HEK293T (cell line): ENCODE results near the gene ACVR1C.

Experiments
- CTCF ChIA-PET: fragments of 350-600 bp; formaldehyde crosslinking; extraction: SDS; loops from one replicate; lab custom pipeline; 2021; ENCODE audit warnings: antibody characterized with exemption, inconsistent platforms; lab: Yijun Ruan, JAX
- POLR2A ChIA-PET: fragments of 350-600 bp; formaldehyde crosslinking; extraction: SDS; loops from one replicate; lab custom pipeline; 2020; ENCODE audit warnings: antibody characterized with exemption, inconsistent platforms; lab: Yijun Ruan, JAX
- DNase-seq: peaks from one replicate; pipeline ENCODE4 v3.0.0; 2012; ENCODE audit warnings: mixed read lengths; ENCODE audit errors: extremely low spot score
- ARNT ChIP-seq: fragments of 450-650 bp; IDR thresholded peaks from 2 replicates; pipeline ENCODE4 v1.6.1; 2017; ENCODE audit warnings: mild to moderate bottlenecking
- BHLHE40 ChIP-seq: fragments of 450-650 bp; IDR thresholded peaks from 2 replicates; pipeline ENCODE4 v1.6.1; 2016; ENCODE audit warnings: mild to moderate bottlenecking, moderate library complexity, borderline replicate concordance
- CTBP1 ChIP-seq: fragments of 450-650 bp; IDR thresholded peaks from 2 replicates; pipeline ENCODE4 v1.6.1; 2016; ENCODE audit warnings: borderline replicate concordance
- ELF4 ChIP-seq: fragments of 450-650 bp; IDR thresholded peaks from 2 replicates; pipeline ENCODE4 v1.6.1; 2017; ENCODE audit warnings: antibody characterized with exemption
- FOXA1 ChIP-seq: fragments of 450-650 bp; IDR thresholded peaks from 2 replicates; pipeline ENCODE4 v1.6.1; 2016; ENCODE audit warnings: mild to moderate bottlenecking
- FOXK2 ChIP-seq: fragments of 450-650 bp; IDR thresholded peaks from 2 replicates; pipeline ENCODE4 v1.6.1; 2016; ENCODE audit warnings: mild to moderate bottlenecking
- FOXM1 ChIP-seq: fragments of 450-650 bp; IDR thresholded peaks from 2 replicates; pipeline ENCODE4 v1.6.1; 2017; ENCODE audit warnings: mild to moderate bottlenecking, borderline replicate concordance
- HDGF ChIP-seq: fragments of 450-650 bp; IDR thresholded peaks from 2 replicates; pipeline ENCODE4 v1.6.1; 2017; ENCODE audit warnings: antibody characterized with exemption, borderline replicate concordance
- L3MBTL2 ChIP-seq: fragments of 450-650 bp; conservative IDR thresholded peaks from 2 replicates; pipeline ENCODE4 v1.6.1; 2016; ENCODE audit warnings: mild to moderate bottlenecking
- LEF1 ChIP-seq: fragments of 450-650 bp; IDR thresholded peaks from 2 replicates; pipeline ENCODE4 v1.6.1; 2017; ENCODE audit warnings: mild to moderate bottlenecking, borderline replicate concordance
- NFRKB ChIP-seq: fragments of 450-650 bp; IDR thresholded peaks from 2 replicates; pipeline ENCODE4 v1.6.1; 2016; ENCODE audit warnings: mild to moderate bottlenecking, moderate library complexity
- SP1 ChIP-seq: fragments of 450-650 bp; IDR thresholded peaks from 2 replicates; pipeline ENCODE4 v1.6.1; 2017
- SUZ12 ChIP-seq: fragments of 450-650 bp; IDR thresholded peaks from 2 replicates; pipeline ENCODE4 v1.6.1; 2016; ENCODE audit warnings: mild to moderate bottlenecking
- TARDBP ChIP-seq: fragments of 450-650 bp; IDR thresholded peaks from 2 replicates; pipeline ENCODE4 v1.6.1; 2016
- ZNF384 ChIP-seq: fragments of 450-650 bp; IDR thresholded peaks from 2 replicates; pipeline ENCODE4 v1.6.1; 2016
- TF ChIP-seq, protein P1 (sequence below): fragments of 450-650 bp; IDR thresholded peaks from 2 replicates; pipeline ENCODE4 v1.6.1; 2016

The ACVR1C gene

DNA sequence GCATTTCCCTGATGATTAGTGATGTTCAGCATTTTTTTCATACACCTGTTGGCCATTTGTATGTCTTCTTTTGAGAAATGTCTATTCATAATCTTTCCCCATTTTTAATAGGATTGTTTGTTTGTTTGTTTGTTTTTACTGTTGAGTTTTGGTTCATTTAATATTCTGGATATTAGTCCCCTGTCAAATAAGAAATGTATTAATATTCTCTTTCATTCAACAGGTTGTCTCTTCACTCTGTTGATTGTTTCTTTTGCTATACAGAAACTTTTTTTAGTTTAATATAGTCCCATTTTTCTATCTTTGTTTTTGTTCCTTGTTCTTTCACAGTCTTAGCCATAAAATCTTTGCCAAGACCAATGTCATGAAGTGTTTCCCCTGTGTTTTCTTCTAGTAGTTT, 22.1 kb downstream of the ACVR1C start:
- DNase-seq, result no peak
- ChIA-PET CTCF (no interaction called here), POLR2A (no interaction called here)
- TF ChIP-seq L3MBTL2, result no peak
- no peak for TF ChIP-seq FOXA1
- TF ChIP-seq ARNT, result no peak
- no peak for TF ChIP-seq LEF1
- no peak for TF ChIP-seq FOXM1
- no peak for TF ChIP-seq SP1
- TF ChIP-seq FOXK2, result no peak
- TF ChIP-seq ZNF384, result no peak
- no peak for TF ChIP-seq ELF4
- TF ChIP-seq TARDBP, result no peak

DNA sequence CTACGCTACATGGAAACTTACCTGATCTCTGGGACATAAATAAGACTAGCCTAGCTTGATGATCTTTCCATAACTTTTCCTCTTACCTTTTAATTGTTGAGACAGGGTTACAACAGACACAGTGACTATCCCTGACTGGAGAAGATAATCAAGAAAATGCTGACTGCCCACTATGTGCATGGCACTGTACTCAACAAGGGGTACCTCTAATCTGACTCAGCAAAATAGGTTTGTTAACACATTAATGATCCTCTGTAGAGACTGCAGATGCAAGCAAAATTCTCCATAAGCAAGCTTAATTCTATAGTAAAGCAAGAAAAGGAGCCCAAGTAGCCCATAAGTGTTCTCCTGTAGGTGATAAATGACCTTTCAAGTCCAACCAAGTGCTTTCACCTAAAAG, 25.5 kb downstream of the ACVR1C start:
- POLR2A ChIA-PET, result no interaction called here
- TF ChIP-seq FOXA1 (no peak), NFRKB (no peak), SP1 (no peak), BHLHE40 (no peak), CTBP1 (no peak), ELF4 (no peak), LEF1 (no peak), L3MBTL2 (no peak), ZNF384 (no peak), FOXK2 (no peak), ARNT (no peak), TARDBP (no peak), SUZ12 (no peak), FOXM1 (no peak), HDGF (no peak)
- TF ChIP-seq, protein P1, sequence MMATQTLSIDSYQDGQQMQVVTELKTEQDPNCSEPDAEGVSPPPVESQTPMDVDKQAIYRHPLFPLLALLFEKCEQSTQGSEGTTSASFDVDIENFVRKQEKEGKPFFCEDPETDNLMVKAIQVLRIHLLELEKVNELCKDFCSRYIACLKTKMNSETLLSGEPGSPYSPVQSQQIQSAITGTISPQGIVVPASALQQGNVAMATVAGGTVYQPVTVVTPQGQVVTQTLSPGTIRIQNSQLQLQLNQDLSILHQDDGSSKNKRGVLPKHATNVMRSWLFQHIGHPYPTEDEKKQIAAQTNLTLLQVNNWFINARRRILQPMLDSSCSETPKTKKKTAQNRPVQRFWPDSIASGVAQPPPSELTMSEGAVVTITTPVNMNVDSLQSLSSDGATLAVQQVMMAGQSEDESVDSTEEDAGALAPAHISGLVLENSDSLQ, result no peak
- CTCF ChIA-PET, result no interaction called here
- no peak for DNase-seq

DNA sequence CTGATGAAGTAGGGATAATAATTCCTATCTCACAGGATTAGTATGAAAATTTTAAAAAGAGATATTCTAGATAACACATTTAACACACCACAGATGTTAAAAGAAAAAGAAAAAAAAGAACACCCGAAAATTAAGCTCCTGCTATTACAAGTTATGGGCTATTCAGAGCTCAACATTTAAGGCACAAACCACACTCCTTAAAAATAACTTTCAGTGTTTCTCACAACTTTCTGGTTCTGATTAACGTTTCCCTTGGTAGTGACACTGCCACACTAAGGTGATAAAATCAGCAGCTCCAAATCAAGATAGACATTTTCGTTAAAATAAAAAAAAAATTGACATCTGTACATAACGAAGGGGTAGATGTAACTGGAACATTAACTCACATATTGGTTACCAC, 26.9 kb downstream of the ACVR1C start:
- DNase-seq, result no peak

DNA sequence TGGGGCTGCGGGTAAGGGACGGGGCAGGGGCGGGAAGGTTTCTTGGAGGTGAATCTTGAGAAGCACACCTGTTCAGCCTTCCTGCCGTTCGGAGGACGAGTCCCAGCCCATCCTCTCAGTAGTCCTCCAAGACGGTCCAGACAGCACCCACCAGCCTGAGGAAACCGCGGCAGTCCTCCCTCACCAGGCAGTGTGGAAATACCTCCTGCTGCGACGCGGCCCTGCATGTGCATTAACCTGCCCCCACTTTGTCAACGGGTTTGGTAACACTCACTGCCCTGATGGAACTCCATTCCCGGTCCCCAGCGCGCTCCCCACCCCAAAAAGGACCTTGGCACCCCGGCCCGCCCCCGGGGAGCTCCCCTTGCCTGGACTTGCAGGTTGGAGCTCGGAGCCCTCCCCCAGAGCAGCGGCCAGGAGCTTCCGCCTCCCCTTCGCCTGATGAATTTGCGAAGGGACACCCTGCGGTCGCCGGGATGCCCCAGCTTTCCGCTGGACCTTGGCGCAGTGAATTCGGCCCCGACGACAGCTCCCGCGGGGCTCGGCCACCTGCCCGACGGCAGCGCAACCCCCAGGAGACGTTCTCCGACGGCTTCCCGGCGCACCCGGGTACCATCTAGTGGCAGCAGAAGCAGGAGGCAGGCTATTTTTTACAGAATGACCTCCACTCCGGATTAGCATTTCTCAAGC, 31.5 kb downstream of the ACVR1C start:
- no peak for DNase-seq
- TF ChIP-seq BHLHE40, result no peak
- no peak for TF ChIP-seq SP1
- no peak for TF ChIP-seq CTBP1
- no peak for TF ChIP-seq LEF1
- no peak for TF ChIP-seq HDGF
- no peak for TF ChIP-seq NFRKB
- no peak for TF ChIP-seq FOXM1
- TF ChIP-seq ELF4, result no peak
- TF ChIP-seq ZNF384, result no peak
- no peak for TF ChIP-seq TARDBP
- TF ChIP-seq, protein P1, result no peak
- TF ChIP-seq ARNT, result no peak
- TF ChIP-seq FOXA1, result no peak
- TF ChIP-seq SUZ12, result no peak
- TF ChIP-seq L3MBTL2, result no peak
- no peak for TF ChIP-seq FOXK2
- POLR2A ChIA-PET, result no interaction called here
- CTCF ChIA-PET, result no interaction called here

More for the DNA sequence above, 26.9 kb downstream of the ACVR1C start:
- no peak for TF ChIP-seq TARDBP
- no peak for TF ChIP-seq FOXK2
- no peak for TF ChIP-seq FOXA1
- no peak for TF ChIP-seq ELF4
- TF ChIP-seq ZNF384, result no peak
- no peak for TF ChIP-seq LEF1
- TF ChIP-seq FOXM1, result no peak
- POLR2A ChIA-PET, result interaction anchor here (1.1 kb wide), 1 partner anchor 21 kb away, joined by 3 read pairs; no protein-coding TSS in a partner anchor
- CTCF ChIA-PET, result no interaction called here

DNA sequence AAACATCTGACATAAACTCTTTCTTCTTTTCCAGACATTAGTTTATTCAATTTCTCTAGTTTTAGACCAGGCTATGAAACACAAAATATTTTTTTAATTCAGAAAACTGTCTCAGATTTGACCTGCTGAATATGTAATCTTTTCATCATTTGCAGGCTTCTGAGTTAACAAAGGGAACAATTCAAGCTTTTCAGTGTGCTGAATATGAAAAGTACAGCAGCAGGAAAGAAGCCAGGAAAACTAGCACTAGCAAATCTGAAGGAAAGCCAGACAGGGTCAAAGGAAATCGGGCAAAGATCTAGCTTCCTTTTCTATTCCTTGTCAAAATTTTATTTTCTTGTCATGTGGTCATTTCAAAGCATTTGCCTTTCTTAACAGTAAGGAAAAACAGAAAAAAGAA, 35.3 kb downstream of the ACVR1C start:
- ChIA-PET CTCF (no interaction called here), POLR2A (no interaction called here)
- no peak for DNase-seq
- TF ChIP-seq CTBP1 (no peak), ZNF384 (no peak), NFRKB (no peak), ARNT (no peak), LEF1 (no peak), FOXK2 (no peak), ELF4 (no peak), FOXA1 (no peak), L3MBTL2 (no peak), SP1 (no peak), TARDBP (no peak), BHLHE40 (no peak)
- TF ChIP-seq, protein P1, result no peak

DNA sequence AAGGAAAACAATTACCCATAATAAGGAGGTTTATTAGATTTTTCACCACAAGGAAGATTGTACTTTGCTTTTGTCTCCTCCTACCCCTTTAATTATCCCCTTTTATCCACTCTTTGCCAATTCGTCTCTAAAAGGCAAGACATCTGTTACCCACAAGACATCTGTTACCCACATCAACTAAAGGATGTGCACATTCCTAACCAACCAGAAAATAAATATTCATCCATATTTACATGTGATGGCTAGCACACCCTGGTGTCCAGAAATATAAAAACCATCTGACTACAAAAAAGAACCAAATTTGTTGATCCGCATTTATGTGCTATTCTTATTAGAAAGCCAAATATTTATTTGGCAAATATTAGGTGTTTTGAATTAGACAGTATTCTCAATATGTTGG, 35.7 kb downstream of the ACVR1C start:
- POLR2A ChIA-PET, result no interaction called here
- TF ChIP-seq SUZ12 (no peak), CTBP1 (no peak), LEF1 (no peak), FOXM1 (no peak), ELF4 (no peak), ARNT (no peak), TARDBP (no peak), ZNF384 (no peak), HDGF (no peak), FOXK2 (no peak)
- TF ChIP-seq, protein P1, result no peak
- CTCF ChIA-PET, result no interaction called here
- DNase-seq, result no peak
